Activated CD8-positive, alpha-beta memory T cell treated with anti-CD3 and anti-CD28 coated beads for 24 hours (primary cell): ENCODE measurements around the gene EVC.
"Not testable (repeated sequence)": the region's sequence is repeated elsewhere in the genome, so short reads cannot be mapped to it uniquely, and the experiment has no call there.

ENCODE experiments used
- DNase-seq: peaks from one replicate; pipeline ENCODE4 v3.0.0-alpha.2; 2020

EVC gene

DNA sequence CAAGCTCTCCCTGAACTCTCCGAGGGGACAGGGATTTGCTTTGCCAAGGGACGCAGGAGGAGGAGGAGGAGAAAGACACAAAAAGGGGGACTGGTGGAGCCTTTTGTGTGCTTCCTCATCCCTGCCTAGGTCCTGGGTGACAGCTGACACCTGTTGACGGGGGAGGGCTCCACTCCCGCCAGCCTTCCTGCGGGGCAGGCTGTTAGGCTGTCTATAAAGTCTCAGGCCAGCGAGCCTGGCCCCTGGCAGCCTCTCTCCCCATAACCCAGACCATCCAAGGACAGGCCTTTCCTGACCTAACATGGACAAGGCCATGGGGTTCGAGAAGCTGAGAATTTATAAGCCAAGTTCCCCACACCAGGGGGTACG lies 1.8 kb upstream of the EVC start:
- no peak for DNase-seq

GRCh38 chr4:5710065-5710960 lies 688 bp upstream of the EVC start:
- no peak for DNase-seq

DNA sequence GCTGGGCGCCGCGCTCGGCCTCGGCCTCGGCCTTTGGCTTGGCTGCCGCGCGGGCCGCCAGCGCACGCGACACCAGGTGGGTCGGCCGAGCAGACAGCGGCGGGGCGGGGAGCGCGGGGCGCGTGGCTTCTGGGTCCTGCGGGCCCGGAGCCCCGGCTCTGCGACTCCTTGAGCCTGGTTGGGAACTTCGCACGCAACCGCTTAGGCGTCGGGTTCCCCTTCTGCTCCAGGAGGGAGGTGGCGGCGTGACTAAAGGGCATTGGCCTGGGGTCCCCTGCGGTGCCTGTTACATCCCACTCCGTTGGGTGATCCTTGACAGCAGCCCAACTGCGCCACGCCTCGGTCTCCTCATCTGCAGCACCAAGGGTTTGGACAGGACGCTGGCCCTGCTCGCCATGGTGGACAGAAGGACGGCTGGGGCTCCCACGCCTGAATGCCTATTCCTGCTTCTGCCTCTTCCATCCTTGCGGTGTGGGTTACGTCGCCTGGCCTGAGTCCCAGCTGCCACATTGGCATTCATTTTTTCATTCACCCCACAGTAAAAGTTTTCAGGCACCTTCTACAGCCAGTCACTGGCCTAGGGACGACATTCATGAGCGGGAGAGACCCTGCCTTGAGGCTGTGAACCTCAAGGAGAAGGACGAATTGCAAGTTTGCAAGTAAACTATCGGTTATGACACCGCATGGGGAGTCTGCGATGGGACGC lies 631 bp downstream of the EVC start:
- DNase-seq, result no peak

DNA sequence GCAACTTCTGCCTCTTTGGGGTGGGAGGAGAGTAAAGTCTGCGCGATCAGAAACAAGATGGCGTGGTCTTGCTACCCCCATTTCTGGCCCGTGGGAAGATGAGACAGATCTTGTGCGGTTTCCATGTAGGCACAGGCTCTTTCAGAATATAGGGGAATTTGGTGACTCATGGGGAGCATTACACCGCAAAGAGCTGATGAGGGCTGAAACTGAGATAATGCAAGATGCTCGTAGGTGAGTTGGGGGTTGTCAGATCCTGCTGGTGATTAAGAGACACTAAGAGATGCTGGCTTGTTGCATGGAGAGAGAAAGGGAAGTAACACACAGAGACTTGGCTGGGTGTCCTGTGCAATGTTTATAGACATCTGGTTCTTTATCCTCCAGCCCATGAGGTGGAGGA lies 1.5 kb downstream of the EVC start:
- no peak for DNase-seq

DNA sequence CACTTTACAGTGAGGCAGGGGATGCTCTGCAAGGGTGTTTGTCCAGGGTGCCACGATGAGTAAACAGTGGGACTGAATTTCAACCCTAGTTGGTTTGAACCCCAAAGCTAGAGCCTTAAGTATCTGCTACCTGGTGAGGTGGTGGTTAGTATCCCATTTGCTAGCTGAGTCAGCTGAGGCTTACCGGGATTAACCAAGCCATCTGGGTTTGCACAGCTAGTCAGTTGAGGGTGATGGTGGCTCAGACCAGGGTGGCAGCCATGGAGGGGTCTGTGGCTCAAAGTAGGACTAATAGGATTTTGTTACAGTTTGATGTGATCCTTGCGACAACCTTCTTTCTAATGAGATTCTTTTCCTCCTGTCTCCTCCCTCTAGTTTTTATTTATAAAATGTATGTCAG lies 1.9 kb downstream of the EVC start:
- no peak for DNase-seq

- no peak for DNase-seq
Measured at GRCh38 chr4:5713861-5714260, 2.9 kb downstream of the EVC start.

GRCh38 chr4:5715357-5715756 lies 4.4 kb downstream of the EVC start:
- no peak for DNase-seq

- no peak for DNase-seq
Measured at GRCh38 chr4:5716391-5716790, 5.4 kb downstream of the EVC start.

- no peak for DNase-seq
Measured at GRCh38 chr4:5717449-5718158, 6.6 kb downstream of the EVC start.

DNA sequence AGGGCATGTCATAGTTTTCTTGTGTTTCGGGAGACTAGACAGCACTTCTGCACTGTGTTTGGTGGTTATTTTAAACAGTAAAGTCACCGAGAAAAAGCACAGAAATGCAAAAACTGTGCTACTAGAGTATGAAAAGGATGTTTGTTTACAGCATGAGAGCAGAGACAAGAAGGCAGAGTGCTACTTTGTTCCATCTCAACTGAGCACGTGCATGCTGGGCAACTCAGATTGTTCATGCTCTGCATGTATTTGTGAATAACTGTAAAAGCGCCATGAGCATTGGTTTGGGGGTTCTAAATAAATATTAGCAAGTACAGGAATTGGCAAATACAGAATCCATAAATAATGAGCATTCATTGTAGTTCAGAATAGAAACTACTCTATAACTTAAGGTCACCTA lies 7.4 kb downstream of the EVC start:
- no peak for DNase-seq

DNA sequence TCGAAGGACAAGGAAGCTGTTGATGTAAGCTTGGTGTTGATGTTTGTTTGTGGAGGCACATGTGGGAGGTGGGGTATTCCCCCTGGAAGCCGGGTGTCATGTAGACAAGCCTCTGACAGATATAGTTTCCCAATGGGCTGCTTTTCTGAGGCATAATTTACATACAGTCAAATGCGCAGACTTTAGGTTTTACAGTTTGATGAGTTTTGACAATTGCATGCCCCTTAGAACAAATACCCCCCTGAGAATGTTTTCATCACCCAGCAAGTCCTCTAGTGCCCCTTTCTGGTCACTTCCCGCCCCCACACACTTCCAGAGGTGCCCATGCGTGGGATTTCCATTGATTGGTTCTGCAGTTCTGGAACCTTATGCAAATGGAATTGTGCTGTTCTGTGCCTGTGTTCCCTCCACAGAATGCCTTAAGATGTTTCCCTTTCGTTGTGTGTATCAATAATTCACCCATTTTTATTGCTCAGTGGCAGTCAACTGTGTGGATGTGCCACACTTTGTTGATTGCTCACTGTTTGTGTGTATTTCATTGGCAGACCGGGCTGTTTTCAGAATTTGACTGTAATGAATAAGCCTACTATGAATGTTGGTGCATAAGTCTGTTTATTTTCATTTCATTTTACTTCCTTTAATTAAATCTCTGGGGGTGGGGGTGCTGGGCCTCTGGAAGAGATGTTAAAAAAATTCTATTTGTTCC lies 8.5 kb downstream of the EVC start:
- DNase-seq, result no peak

- no peak for DNase-seq
Measured at GRCh38 chr4:5720157-5720850, 9.3 kb downstream of the EVC start.

GRCh38 chr4:5720980-5721379 lies 10.0 kb downstream of the EVC start:
- no peak for DNase-seq

- DNase-seq, result no peak
Measured at GRCh38 chr4:5721923-5722322, 10.9 kb downstream of the EVC start.

DNA sequence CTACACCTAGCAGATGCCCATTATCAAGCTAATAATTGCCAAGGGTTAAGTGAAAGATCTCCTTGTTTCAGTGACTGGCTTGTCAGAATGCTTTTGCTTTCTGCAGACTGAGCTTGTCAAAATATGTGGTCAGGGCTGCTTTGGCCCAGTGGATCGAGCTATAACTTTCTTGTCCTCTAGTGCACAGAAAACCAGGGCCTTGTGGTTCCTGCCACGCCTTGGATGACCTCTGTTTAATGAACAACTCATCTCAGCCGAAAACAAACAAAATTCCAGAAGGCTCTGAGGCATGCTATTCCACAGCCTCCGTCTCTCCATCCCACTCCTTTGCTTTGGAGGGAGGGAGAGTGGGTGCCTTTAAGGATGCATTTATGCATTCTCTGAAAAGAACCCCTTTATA lies 11.3 kb downstream of the EVC start:
- DNase-seq, result no peak

- DNase-seq, result no peak
Measured at GRCh38 chr4:5724377-5724776, 13.4 kb downstream of the EVC start.

DNA sequence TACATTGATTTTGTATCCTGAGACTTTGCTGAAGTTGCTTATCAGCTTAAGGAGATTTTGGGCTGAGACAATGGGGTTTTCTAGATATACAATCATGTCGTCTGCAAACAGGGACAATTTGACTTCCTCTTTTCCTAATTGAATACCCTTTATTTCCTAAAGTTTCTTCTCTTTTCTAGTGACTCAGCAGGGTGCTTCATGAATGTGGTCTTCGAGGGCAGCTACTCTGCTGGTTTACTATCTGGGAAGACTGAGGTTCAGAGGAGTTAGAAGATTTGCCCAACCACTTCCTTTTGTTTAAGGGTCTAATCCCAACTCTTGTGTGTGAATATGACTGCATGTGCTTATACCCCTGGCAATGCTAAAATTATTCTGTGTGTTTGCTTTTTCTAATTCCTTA lies 17.4 kb downstream of the EVC start:
- DNase-seq, result not testable (repeated sequence)

DNA sequence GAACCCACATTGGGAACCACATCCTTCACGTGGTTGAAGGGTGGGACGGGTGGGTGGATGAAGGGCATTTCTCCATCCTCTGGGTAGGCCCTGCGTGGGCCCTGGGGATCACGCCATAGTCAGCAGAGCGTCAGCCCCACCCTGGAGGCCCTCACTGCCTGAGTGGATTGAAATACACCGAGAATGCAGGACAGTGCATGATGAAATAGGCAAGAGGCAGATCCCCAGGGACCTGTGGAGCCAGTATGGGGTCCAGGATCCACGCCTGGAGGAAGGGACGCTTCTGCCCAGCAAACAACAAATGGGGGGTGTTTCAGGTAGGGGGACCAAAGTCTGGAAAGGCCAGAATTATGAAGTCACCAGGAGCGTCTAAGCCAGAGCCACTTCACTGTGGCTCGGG lies 19.4 kb downstream of the EVC start:
- DNase-seq, result no peak

GRCh38 chr4:5730993-5731990 lies 20.3 kb downstream of the EVC start:
- no peak for DNase-seq

DNA sequence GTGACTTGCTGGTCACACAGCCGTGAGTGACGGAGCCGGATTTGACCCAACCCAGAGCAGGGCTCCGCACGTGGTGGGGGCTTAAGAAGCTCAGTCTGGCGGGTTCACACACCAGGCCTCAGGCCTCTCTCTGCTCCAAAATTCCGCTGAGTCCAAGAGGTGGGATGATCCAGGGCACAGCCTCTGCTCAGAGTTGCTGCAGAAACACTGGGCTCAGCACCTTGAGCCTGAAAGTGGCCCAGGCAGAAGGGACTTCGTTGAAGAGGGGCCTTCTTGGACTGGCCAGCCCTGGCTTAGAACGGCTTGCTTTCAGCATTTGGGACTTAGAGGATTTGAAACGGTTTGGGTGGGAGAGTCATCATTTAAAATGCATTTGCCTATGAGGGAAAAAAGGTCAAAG lies 21.2 kb downstream of the EVC start:
- no peak for DNase-seq

DNA sequence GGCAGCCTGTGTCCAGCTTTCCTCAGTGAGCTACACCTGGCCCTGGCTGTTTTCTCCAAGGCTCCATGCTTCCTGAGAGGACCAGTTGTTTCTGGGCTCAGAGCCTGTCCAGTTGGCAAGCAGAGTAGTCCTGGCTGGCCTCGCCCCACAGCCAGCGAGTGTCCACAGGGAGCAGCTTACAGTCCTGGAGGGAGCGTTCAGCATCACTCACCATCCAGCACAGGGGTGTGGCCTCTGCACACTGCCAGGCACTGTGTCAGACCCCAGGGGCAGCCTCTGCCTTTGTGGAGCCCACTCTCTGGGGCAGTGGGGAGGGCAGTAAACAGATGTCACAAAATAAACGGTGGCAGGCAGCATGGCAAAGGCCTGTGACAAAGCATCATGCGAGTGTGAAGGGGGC lies 23.9 kb downstream of the EVC start:
- no peak for DNase-seq
